Erythroblast (primary cell): ENCODE results near the gene ADAMTS4.

Experiments
- GATA1 ChIP-seq: IDR thresholded peaks from 2 replicates; pipeline ENCODE4 v1.6.1; 2011; ENCODE audit warnings: low read depth, mild to moderate bottlenecking, control low read depth, low read length, moderate library complexity
- POLR2A ChIP-seq: IDR thresholded peaks from 2 replicates; pipeline ENCODE4 v1.6.1; 2011; ENCODE audit warnings: mild to moderate bottlenecking, low read length

GRCh38 chr1:161185732-161186311 is 13.0 kb downstream of the ADAMTS4 start:
- TF ChIP-seq POLR2A: no peak
- TF ChIP-seq GATA1: no peak
